CD4-positive, alpha-beta T cell (primary cell): ENCODE data around the gene GIPR. TPM values are rescaled to one million over a fixed set of nuclear protein-coding genes. Genes with fewer than 3 reads are reported as not detected.

ENCODE experiments used
- ATAC-seq: fragments of 200-7000 bp; cut with Tn5 transposase; one replicate; pipeline ENCODE4 v1.10.0; 2022; ENCODE audit warnings: mild to moderate bottlenecking; ENCODE audit not compliant: poor library complexity
- CTCF ChIA-PET: fragments of 350-600 bp; sonication (Branson Sonifier 250); formaldehyde crosslinking; loops from one replicate; lab custom pipeline; 2021; ENCODE audit warnings: antibody characterized with exemption, inconsistent platforms; lab: Charles Lee
- POLR2A ChIA-PET: fragments of 350-600 bp; sonication (Branson Sonifier 250); formaldehyde crosslinking; loops from one replicate; lab custom pipeline; 2021; ENCODE audit warnings: antibody characterized with exemption, inconsistent platforms; lab: Charles Lee
- DNase-seq, 14 experiments: peaks; one replicate each; pipeline ENCODE4 v3.0.0-alpha.2; 2013 to 2020; ENCODE audit warnings: mixed read lengths in 2 of 14
- H3K27ac ChIP-seq, 2 donors: one replicate each; pipeline versions ENCODE4 v1.5.1 to v1.7.0; 2013; ENCODE audit warnings: low read length in 2 of 2, low read depth in 1 of 2, mild to moderate bottlenecking in 1 of 2
- H3K27me3 ChIP-seq, 2 experiments: 1 replicate in 1 of 2; 2 replicates in 1 of 2; pipeline versions ENCODE4 v1.6.1 to v1.7.0; 2013; ENCODE audit warnings: low read length in 2 of 2, control low read depth in 1 of 2, mild to moderate bottlenecking in 1 of 2, moderate library complexity in 1 of 2; ENCODE audit not compliant: insufficient read depth in 2 of 2, control insufficient read depth in 1 of 2
- H3K36me3 ChIP-seq: one replicate; pipeline ENCODE4 v1.6.1; 2013; ENCODE audit warnings: low read length, control low read depth; ENCODE audit not compliant: insufficient read depth
- H3K4me1 ChIP-seq: one replicate; pipeline ENCODE4 v1.6.1; 2013; ENCODE audit warnings: low read length, control low read depth; ENCODE audit not compliant: insufficient read depth
- H3K4me3 ChIP-seq: one replicate; pipeline ENCODE4 v1.5.1; 2013; ENCODE audit warnings: mild to moderate bottlenecking, low read length, moderate library complexity
- H3K9me3 ChIP-seq, 2 experiments: 1 replicate in 1 of 2; 2 replicates in 1 of 2; pipeline versions ENCODE4 v1.6.1 to v1.7.0; 2013; ENCODE audit warnings: low read length in 2 of 2, mild to moderate bottlenecking in 2 of 2, control low read depth in 1 of 2, moderate library complexity in 1 of 2; ENCODE audit not compliant: control insufficient read depth in 1 of 2, insufficient read depth in 1 of 2
- H3K27ac Mint-ChIP-seq: one replicate; pipeline ENCODE4 v1.8.0; 2020; ENCODE audit warnings: mixed read lengths
- H3K27me3 Mint-ChIP-seq: one replicate; pipeline ENCODE4 v1.8.0; 2021; ENCODE audit warnings: mixed read lengths
- H3K36me3 Mint-ChIP-seq: one replicate; pipeline ENCODE4 v1.8.0; 2021; ENCODE audit warnings: low read depth, mixed read lengths
- H3K4me1 Mint-ChIP-seq: one replicate; pipeline ENCODE4 v1.8.0; 2021; ENCODE audit warnings: low read depth, mixed read lengths
- H3K4me3 Mint-ChIP-seq: one replicate; pipeline ENCODE4 v1.8.0; 2020; ENCODE audit warnings: mild to moderate bottlenecking, mixed read lengths
- H3K9me3 Mint-ChIP-seq: one replicate; pipeline ENCODE4 v1.8.0; 2020; ENCODE audit warnings: mixed read lengths
- intact Hi-C, 2 experiments: fragments of 100-400 bp; cut with DNase I in 1 of 2; cut with micrococcal nuclease in 1 of 2; formaldehyde crosslinking; loops; one replicate each; pipeline versions ENCODE4 v1.15.1 to v1.9.0; 2023 to 2025; cut with DNase I, micrococcal nuclease
- polyA plus RNA-seq, 2 donors: library from polyadenylated mRNA; unstranded; fragments of 120-200 nt; gene quantifications; one replicate each; pipeline ENCODE4 v1.2.1, GENCODE V29; 2013
- total RNA-seq, 174 experiments: library from RNA in 2 of 174; stranded (reverse) in 2 of 174; gene quantifications; one replicate each; pipeline ENCODE4 v1.2.3 and lab custom pipeline; 2021 to 2026
- TF ChIP-seq, protein P1 (sequence below): fragments of 200-600 bp; IDR thresholded peaks from one replicate; pipeline ENCODE4 v1.8.0; 2022; ENCODE audit warnings: antibody characterized with exemption, mild to moderate bottlenecking

The GIPR gene, protein sequence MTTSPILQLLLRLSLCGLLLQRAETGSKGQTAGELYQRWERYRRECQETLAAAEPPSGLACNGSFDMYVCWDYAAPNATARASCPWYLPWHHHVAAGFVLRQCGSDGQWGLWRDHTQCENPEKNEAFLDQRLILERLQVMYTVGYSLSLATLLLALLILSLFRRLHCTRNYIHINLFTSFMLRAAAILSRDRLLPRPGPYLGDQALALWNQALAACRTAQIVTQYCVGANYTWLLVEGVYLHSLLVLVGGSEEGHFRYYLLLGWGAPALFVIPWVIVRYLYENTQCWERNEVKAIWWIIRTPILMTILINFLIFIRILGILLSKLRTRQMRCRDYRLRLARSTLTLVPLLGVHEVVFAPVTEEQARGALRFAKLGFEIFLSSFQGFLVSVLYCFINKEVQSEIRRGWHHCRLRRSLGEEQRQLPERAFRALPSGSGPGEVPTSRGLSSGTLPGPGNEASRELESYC
- total RNA-seq (1 to 10 TPM; 2.4 to 3.0 TPM), total RNA-seq (lab: John Stamatoyannopoulos, UW) (0.55 to 9.0 (median 3.8) reads per million in 172 experiments)
- polyA plus RNA-seq (2013, experiment 1 of 2) = 2.0 TPM
- polyA plus RNA-seq (2013, experiment 2 of 2) = 3.7 TPM

DNA sequence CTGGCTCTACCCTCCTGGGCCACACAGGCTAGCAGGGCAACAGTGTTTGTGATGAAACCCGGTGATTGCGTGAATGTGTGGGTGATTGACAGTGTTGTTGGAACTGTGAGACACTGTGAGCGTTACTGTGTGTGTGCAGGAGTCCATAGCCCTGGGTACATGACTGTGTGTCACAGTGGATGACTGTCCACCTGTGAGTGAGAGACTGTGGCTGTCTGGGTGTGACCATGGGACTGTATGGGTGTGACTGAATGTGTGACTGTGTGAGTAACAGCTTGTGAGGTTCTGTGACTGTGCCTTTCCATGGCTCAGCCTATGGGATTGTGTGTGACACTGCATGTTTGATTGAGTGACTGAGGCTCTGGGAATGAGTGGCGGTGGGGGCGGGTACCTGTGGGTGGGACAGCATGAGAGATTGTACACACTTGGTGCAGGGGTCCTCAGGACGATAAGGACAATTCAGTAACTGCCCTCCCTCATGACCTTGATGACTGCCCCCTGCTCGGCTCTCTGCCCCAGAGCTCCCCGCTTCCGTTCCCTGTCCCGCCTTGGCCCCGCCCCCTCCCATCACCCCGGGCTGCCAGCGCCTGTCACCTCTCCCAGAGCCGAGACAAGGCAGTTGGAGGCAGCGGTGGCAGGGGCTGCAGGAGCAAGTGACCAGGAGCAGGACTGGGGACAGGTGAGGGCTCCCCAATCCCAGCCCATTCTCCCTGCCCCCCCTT is at the start of gene GIPR:
TSS of gene GIPR (plus strand) at position 602 of the 722 bp plus-strand sequence. CDS start 1,300 bp downstream, outside the sequence.
- ChIA-PET CTCF (interaction anchor here (1.0 to 2.5 kb wide), 4 partner anchors 10 to 228 kb away, joined by 3 to 16 read pairs (median 6); no protein-coding TSS in a partner anchor), POLR2A (interaction anchor here (0.6 to 2.7 kb wide), 3 partner anchors 9 to 49 kb away, joined by 3 to 12 read pairs (median 4); no protein-coding TSS in a partner anchor)
- H3K27me3 ChIP-seq = peaks cover 9 to 18% of the 10 kb centered on the region in 2 experiments
- no peaks in the 10 kb centered on the region for H3K36me3 ChIP-seq
- H3K27me3 Mint-ChIP-seq = peaks cover 45% of the 10 kb centered on the region
- no peak within 1 kb of the TSS for H3K27ac Mint-ChIP-seq
- no peaks in the 10 kb centered on the region for H3K9me3 Mint-ChIP-seq
- TF ChIP-seq, protein P1, sequence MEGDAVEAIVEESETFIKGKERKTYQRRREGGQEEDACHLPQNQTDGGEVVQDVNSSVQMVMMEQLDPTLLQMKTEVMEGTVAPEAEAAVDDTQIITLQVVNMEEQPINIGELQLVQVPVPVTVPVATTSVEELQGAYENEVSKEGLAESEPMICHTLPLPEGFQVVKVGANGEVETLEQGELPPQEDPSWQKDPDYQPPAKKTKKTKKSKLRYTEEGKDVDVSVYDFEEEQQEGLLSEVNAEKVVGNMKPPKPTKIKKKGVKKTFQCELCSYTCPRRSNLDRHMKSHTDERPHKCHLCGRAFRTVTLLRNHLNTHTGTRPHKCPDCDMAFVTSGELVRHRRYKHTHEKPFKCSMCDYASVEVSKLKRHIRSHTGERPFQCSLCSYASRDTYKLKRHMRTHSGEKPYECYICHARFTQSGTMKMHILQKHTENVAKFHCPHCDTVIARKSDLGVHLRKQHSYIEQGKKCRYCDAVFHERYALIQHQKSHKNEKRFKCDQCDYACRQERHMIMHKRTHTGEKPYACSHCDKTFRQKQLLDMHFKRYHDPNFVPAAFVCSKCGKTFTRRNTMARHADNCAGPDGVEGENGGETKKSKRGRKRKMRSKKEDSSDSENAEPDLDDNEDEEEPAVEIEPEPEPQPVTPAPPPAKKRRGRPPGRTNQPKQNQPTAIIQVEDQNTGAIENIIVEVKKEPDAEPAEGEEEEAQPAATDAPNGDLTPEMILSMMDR = no peak
- H3K4me3 ChIP-seq = peak within 1 kb of the TSS; percentile 57
- H3K36me3 Mint-ChIP-seq = no peaks in the 10 kb centered on the region
- intact Hi-C loops = no loop called here
- H3K27ac ChIP-seq = no peak within 1 kb of the TSS
- H3K4me3 Mint-ChIP-seq = peak within 1 kb of the TSS; percentile 87
- peaks cover 46% of the 10 kb centered on the region for H3K4me1 ChIP-seq
- peaks cover 0 to 18% of the 10 kb centered on the region in 2 experiments for H3K9me3 ChIP-seq
- DNase-seq = peak in 12 of 14 experiments; percentile 34 to 76 (median 57)
- peak; percentile 52 for ATAC-seq
- peaks cover 44% of the 10 kb centered on the region for H3K4me1 Mint-ChIP-seq

DNA sequence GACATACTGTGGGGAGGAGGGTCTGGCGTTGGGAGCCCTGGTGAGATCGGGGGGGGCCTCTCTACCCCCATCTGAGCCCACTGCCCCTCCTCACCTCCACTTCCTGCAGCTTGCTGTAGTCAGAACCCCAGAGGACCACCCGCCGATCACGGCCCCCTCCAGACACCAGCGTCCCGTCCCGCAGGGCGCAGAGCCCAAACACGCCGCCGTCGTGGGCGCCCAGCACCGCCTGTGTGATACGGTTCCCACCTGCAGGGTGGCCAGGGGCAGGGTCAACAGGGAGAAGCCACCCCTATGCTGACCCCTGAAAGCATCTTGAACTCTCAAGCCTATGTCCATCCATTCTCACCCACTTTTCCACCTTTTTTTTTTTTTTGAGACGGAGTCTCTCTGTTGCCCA is 46.6 kb upstream of the GIPR start:
- intact Hi-C loops = no loop called here
- Mint-ChIP-seq H3K4me1 (no peaks in the 10 kb centered on the region), H3K9me3 (no peaks in the 10 kb centered on the region), H3K27me3 (no peaks in the 10 kb centered on the region), H3K4me3 (no peak overlapping the region), H3K36me3 (peaks cover 78% of the 10 kb centered on the region), H3K27ac (no peak overlapping the region)
- TF ChIP-seq, protein P1 = no peak
- Histone ChIP-seq H3K27ac (no peak overlapping the region), H3K27me3 (no peaks in the 10 kb centered on the region), H3K9me3 (peaks cover 0 to 3% of the 10 kb centered on the region in 2 experiments), H3K4me3 (no peak overlapping the region), H3K4me1 (peaks cover 4% of the 10 kb centered on the region), H3K36me3 (peaks cover 60% of the 10 kb centered on the region)
- ChIA-PET POLR2A (no interaction called here), CTCF (no interaction called here)
- DNase-seq (no peak), ATAC-seq (no peak)

DNA sequence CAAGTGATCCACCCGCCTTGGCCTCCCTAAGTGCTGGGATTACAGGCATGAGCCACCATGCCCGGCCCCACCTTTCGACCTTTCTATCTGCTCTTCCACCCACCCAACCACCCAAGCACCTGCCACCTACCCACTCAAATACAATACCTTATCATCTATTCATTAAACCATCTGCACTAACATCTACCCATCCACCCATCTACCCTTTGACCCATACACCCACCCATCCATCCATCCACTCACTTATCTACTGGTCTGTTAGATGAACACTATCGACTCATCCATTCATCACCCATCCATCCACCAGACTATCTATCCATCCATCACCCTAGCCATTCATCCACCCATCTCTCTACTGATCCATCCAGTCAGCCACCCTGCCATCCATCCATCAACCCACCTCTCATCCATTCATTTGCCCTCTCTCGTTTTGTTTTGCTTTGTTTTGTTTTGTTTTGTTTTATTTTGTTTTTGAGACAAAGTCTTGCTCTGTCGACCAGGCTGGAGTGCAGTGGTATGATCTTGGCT is 46.0 kb upstream of the GIPR start:
- ChIA-PET POLR2A (no interaction called here), CTCF (interaction anchor here (0.7 kb wide), 1 partner anchor 532 kb away, joined by 3 read pairs; no protein-coding TSS in a partner anchor)
- no peaks in the 10 kb centered on the region for H3K27me3 Mint-ChIP-seq
- H3K4me3 Mint-ChIP-seq = no peak overlapping the region
- H3K27ac Mint-ChIP-seq = no peak overlapping the region
- Histone ChIP-seq H3K36me3 (peaks cover 62% of the 10 kb centered on the region), H3K27ac (no peak overlapping the region), H3K4me3 (no peak overlapping the region), H3K27me3 (no peaks in the 10 kb centered on the region), H3K4me1 (no peaks in the 10 kb centered on the region), H3K9me3 (no peaks in the 10 kb centered on the region)
- TF ChIP-seq, protein P1 = no peak
- intact Hi-C loops = no loop called here
- peaks cover 77% of the 10 kb centered on the region for H3K36me3 Mint-ChIP-seq
- ATAC-seq (no peak), DNase-seq (no peak)
- H3K4me1 Mint-ChIP-seq = no peaks in the 10 kb centered on the region
- no peaks in the 10 kb centered on the region for H3K9me3 Mint-ChIP-seq
